Measurements from ENCODE around the gene CPB1.

DNA sequence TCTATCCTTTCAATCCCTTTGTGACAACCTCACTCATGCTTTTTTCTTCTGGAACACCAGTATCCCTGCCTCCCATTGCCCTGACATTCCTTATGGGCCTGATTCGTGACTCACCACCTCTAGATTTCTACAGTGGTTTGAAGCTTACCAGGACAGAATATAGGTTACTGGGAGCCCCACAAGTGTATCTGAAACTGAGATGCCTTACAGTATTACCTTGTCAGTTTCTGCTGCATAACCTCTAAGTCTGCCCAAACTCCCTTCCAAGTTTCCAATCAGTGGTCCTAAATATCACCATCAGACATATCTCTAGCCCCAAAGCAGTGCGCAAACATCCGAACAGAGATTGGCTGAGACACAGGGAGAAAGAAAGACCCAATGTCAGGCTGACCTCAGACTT lies 5.6 kb downstream of the CPB1 start:
- TF ChIP-seq POLR2A (IDR thresholded peaks at IDR 0.05): no peak
- TF ChIP-seq, protein P1, sequence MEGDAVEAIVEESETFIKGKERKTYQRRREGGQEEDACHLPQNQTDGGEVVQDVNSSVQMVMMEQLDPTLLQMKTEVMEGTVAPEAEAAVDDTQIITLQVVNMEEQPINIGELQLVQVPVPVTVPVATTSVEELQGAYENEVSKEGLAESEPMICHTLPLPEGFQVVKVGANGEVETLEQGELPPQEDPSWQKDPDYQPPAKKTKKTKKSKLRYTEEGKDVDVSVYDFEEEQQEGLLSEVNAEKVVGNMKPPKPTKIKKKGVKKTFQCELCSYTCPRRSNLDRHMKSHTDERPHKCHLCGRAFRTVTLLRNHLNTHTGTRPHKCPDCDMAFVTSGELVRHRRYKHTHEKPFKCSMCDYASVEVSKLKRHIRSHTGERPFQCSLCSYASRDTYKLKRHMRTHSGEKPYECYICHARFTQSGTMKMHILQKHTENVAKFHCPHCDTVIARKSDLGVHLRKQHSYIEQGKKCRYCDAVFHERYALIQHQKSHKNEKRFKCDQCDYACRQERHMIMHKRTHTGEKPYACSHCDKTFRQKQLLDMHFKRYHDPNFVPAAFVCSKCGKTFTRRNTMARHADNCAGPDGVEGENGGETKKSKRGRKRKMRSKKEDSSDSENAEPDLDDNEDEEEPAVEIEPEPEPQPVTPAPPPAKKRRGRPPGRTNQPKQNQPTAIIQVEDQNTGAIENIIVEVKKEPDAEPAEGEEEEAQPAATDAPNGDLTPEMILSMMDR (IDR thresholded peaks at IDR 0.05): no peak
